Tongue (tissue), 2 donors: ENCODE data around the gene HSD17B12. TPM values are rescaled to one million over a fixed set of nuclear protein-coding genes. Genes with fewer than 3 reads are reported as not detected.

Experiments used
- DNase-seq: peaks from one replicate; pipeline ENCODE4 v3.0.0-alpha.2; 2015
- total RNA-seq: library from RNA; depleted of rRNA; stranded (reverse); fragments of >200 nt; gene quantifications from one replicate; pipeline ENCODE4 v1.2.3, GENCODE V29; 2014

HSD17B12 gene
- total RNA-seq, 1 donor from 2014 or later: 63.1 TPM

DNA sequence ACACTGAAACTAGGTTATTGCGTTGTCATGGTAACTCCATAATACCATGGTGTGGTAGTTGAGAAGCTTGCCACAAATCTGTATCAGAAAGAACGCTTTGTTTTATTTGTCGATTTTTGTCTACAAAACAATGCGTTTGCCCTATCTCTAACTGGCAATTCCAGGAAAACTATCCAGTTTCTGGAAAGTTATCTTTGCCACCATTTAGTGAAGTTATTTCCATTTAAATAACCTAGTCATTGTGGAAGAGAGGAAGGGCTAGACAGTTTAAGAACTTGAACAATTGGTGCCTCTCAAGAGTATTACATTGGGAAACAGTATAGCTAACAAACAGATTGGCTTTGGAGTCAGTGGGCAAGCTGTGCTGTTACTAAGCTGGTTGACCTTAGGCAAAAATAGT is 7.9 kb downstream of the HSD17B12 start:
- no peak for DNase-seq

DNA sequence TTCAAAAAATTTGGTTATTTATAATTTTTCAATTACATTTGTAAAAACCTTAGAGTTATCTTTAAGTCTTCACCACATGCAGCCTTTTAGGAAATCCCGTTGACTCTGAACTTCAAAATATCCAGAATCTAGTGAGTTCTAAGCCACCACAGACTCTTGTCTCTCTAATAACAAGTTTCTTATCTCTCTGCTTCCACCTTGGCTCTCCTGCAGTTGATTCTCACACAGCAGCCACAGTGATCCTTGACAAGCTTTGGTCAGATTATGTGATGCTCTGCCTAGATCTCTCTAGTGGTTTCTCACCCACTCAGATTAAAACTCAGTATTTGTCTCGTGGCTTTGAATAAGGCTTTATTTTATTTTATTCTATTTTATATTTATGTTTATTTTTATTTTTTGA is 8.6 kb downstream of the HSD17B12 start:
- no peak for DNase-seq

DNA sequence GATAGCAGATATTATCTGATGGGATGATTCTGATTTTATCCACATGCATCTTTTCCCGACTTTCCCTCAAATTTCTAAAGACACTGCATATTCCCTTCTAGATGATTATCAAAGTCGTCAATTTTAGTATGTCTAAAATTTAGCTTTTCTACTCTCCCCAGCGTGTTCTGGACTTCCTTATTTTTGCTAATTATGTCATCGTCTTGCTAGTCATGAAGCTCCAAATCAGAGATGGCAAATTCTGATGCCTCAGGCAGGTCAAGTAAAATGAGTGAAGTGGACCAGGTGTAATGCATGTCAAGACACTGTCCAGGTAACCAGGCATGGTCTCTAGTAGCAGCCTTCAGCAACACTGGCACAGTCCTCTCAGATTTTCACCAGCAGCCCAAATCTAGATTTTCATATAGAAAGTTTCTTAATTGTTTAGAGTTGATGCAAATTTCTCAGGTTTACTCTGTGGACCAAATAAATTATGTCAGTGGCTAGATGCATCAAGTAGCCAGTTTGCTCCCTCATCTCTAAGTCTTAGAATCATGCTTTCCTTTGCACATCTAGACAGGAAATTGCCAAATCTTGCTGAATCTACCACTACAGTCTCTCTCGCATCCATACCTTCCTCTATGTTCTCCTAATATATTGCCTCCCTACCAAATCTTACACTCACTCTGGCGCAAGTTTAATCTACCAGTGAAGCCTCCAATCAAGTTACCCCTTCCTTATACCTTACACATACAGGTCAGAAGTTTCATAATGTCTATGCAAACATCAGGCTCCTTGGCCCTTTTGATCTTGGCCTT is 10.6 kb downstream of the HSD17B12 start:
- DNase-seq: no peak

- DNase-seq: no peak
Measured at GRCh38 chr11:43691806-43692205, 11.3 kb downstream of the HSD17B12 start.

DNA sequence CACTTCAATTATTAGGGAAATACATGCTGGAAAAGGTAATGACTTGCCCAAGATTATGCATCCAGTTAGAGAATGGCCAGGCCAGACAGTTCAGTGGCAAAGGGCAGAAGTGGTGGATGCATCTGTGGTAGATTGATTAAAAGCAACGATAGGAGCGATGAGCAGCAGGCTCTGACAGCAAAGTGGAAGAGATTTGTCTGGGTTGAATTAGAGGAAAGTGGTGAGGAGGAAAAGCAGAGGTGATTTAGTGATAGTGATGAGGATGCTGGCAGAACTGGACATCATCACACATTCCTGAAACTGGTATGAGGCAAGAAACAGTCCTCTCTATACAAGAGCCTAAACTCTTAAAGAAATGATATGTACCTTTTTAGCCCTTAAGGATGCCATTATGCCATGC is 12.5 kb downstream of the HSD17B12 start:
- DNase-seq: no peak

DNA sequence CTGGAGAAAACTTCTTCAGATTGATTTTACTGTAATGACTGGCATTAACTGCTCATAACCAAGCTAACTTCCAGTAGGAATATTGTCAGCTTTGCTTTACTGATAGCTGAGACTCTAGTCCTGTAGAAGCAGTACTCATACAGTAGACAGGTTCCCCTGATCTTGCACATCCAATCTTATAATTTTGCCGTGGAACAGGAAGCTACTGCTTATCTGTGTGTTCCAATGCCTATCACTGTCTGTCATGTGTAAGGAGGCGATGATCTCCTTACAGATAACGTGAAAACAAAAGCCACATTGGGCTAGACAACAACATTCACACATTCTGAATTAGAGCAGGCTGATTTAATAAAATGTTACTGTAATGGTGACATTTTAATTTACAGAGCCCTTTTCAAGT is 13.2 kb downstream of the HSD17B12 start:
- DNase-seq: no peak

DNA sequence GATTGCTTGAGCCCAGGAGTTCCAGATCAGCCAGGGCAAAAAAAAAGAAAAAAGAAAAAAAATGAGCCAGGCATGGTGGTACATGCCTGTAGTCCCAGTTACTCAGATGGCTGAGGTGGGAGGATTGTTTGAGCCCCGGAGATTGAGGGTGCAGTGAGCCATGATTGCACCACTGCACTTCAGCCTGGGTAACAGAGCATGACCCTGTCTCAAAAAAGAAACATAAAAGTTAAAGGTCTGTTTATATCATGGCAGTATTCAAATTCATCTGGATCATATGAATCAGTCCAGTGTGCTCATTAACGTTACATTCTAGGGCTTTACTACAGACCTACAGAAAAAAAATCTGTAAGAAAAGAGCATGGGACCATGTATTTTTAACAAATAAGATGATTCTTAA is 13.9 kb downstream of the HSD17B12 start:
- DNase-seq: no peak

GRCh38 chr11:43697679-43698078 is 17.1 kb downstream of the HSD17B12 start:
- no peak for DNase-seq

DNA sequence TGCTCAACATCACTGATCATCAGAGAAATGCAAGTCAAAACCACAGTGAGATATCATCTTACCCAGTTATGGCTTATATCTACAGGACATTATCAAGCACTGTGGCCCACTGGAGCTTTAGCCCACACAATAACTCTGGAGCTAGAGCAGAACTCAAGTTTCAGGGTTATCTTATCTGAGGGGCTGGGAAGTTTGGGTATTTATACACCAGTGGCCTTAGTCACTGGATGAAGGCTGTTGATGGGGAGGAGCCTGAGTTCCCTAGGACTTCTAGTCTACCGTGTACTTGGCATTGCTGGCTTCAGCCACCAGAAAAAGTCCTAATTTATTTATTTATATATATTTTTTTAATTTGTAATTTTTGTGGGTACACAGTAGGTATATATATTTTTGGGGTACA is 19.3 kb downstream of the HSD17B12 start:
- no peak for DNase-seq

- DNase-seq: no peak
Measured at GRCh38 chr11:43706631-43707030, 26.1 kb downstream of the HSD17B12 start.

DNA sequence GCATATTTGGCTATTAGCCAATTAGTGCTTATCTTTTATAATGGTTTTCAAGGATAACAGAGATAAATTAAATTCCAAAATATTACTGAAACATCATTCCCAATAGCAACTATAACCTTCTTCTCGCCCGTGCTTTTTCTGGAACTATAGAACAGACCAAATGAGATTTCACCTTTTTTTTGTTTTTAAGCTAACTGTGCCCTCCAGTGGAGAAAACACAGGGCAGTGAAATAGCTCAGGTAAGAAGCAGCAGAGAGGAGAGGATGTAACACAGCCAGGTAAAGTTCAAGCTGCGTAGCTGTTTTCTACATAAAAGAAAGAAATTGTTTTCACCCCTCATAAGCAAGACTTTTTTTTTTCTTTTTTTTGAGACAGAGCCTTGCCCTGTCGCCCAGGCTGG is 28.2 kb downstream of the HSD17B12 start:
- no peak for DNase-seq

- DNase-seq: no peak
Measured at GRCh38 chr11:43709689-43710088, 29.2 kb downstream of the HSD17B12 start.

- no peak for DNase-seq
Measured at GRCh38 chr11:43712676-43713075, 32.1 kb downstream of the HSD17B12 start.

DNA sequence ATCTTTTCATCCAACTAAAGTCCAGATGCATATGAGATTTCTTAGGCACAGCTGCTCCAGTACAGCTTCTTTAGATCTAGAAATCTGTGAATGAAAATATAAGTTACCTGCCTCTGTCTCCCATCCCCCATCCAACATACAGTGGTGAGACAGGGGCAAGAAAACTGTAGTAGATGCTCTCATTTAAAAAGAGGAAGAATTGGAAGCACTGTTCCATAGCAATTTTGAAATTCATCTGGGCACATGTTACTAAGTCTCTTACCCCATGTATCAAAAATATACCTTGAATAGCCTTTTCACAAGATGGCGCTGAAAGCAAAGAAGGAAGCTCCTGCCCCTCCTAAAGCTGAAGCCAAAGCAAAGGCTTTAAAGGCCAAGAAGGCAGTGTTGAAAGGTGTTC is 37.8 kb downstream of the HSD17B12 start:
- no peak for DNase-seq

DNA sequence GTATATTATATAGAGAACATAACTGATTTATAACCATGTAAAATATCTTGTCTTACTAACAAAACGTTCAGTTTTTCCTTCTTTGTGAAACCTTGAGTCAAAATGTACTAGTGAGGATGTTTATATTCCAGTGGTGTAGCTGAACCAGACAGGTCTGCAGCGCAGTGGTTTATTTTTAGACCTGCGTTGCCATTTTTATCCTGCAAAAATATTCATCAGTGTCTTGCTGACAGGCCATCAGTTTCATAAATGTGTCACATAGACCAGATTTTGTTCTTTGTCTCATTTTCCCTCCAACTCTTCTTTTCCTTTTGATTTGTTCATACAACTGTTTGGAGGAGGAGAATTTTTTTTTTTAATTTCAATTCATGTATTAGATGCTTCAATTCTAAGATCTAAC is 43.1 kb downstream of the HSD17B12 start:
- no peak for DNase-seq

DNA sequence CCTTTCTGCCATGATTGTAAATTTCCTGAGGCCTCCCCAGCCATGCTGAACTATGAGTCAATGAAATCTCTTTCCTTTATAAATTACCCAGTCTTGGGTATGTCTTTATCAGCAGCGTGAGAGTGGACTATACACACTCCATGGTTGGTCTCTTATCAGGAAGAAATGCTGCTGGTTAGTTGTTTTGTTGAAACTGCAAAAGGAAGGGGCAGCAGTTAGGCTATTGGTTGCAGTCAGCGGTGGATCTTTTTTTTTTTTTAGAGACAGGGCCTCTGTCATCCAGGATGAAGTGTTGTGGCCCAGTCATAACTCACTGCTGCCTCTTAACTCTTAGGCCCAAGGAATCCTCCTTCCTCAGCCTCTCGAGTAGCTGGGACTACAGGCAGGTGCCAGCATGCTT is 51.7 kb downstream of the HSD17B12 start:
- DNase-seq: no peak

- no peak for DNase-seq
Measured at GRCh38 chr11:43734256-43734655, 53.7 kb downstream of the HSD17B12 start.

DNA sequence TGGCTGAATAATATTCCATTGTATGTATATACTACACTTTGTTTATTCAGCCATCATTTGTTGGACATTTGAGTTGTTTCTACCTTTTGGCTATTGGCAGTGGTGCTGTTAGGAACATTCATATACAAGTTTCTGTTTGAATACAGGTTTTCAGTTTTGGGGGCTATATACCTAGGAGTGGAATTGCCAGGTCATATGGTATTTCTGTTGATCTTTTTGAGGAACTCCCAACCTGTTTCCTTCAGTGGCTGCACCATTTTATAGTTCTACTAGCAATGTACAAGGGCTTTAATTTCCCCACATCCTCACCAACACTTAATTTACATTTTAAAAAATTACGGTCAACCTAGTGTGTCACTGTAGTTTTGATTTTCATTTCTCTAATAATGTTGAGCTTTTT is 54.6 kb downstream of the HSD17B12 start:
- DNase-seq: no peak

DNA sequence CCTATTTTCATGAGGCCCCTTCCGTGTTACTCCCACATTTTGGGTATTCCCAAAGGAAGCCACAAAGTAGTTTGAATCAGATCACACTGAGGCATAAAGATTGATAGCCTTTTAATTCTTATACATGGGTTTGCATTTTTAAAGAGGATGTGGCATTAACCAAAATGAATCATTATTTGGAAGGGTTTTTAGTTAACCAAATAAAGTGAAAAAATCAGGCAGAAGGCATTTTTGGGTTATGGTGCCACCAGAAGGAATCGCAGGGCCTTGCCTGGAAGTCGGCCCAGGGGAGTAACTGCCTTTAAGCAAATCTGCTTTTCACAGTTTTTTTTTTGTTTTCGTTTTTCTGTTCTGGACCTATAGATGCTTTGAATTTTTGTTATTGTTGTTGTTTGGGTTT is 55.4 kb downstream of the HSD17B12 start:
- no peak for DNase-seq

DNA sequence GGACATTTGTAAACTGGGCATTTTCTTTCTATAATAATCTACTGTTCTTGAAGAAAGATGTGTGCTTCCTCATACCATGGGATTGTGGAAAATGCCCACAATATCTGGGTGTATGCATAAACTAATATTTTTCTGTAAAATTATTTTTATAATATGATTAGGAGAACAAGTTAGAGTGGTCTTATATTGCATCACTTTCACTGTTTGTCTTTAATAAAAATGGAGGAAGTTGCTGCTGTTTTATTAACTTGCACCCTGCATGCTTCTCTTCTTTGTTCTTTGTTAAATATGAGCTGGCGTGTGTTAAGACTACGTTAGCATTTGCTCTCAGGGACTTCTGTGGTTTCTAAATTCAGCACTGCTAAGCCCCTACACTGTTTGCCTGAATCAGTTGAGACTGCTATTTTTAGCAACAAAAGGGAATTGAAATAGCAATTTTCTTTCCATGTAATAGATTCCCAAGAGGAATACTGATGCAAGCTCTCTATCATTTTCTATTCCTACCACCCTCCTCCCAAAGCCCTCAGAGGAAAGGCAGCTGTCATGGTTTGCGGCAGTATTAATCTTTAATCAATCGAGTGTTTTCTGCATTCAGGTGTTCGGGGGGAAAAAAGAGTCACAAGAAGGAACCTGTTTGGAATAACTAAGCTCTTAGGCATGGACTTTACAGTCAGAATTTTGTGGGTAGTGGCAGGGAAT is 56.1 kb downstream of the HSD17B12 start:
- DNase-seq: peak; percentile 65

- no peak for DNase-seq
Measured at GRCh38 chr11:43737201-43737590, 56.7 kb downstream of the HSD17B12 start.

- DNase-seq: peak; percentile 50
Measured at GRCh38 chr11:43738600-43739409, 58.3 kb downstream of the HSD17B12 start.

GRCh38 chr11:43746670-43747069 is 66.1 kb downstream of the HSD17B12 start:
- DNase-seq: no peak
